Fibroblast of peridontal ligament (primary cell): ENCODE measurements around the gene MIS18BP1.
A peak's percentile ranks its signal among the peaks of the same experiment; 100 is the strongest.
"Not testable (repeated sequence)": the region's sequence is repeated elsewhere in the genome, so short reads cannot be mapped to it uniquely, and the experiment has no call there.

Experiments used
- DNase-seq: peaks from one replicate; pipeline ENCODE4 v3.0.0-alpha.2; 2010; ENCODE audit errors: extremely low read depth

Gene MIS18BP1

GRCh38 chr14:45246151-45246550, 6.9 kb downstream of the MIS18BP1 start:
- peak; percentile 31 for DNase-seq

- DNase-seq: no peak
Observed at GRCh38 chr14:45242706-45243105, 10.3 kb downstream of the MIS18BP1 start.

GRCh38 chr14:45238988-45239387, 14.0 kb downstream of the MIS18BP1 start:
- DNase-seq: no peak

DNA sequence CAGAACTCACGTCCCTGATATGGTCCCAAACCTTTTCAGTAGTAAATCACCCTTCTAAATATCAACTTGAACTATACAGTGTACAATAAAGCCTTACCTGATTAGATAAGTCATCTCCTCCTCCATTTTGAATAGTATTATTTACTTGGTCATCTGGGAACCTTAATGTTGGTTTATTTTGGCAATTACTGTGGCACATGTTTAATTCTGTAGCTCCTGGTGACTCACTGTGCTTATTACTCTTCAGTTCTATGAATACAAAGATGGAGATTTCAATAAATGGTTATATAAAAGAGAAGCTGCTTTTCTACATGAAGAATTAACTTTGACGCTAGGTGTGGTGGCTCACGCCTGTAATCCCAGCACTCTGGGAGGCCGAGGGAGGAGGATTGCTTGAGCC, 25.4 kb downstream of the MIS18BP1 start:
- peak; percentile 4 for DNase-seq

- DNase-seq: no peak
Observed at GRCh38 chr14:45222485-45223262, 30.3 kb downstream of the MIS18BP1 start.

GRCh38 chr14:45214341-45214740, 38.7 kb downstream of the MIS18BP1 start:
- not testable (repeated sequence) for DNase-seq

DNA sequence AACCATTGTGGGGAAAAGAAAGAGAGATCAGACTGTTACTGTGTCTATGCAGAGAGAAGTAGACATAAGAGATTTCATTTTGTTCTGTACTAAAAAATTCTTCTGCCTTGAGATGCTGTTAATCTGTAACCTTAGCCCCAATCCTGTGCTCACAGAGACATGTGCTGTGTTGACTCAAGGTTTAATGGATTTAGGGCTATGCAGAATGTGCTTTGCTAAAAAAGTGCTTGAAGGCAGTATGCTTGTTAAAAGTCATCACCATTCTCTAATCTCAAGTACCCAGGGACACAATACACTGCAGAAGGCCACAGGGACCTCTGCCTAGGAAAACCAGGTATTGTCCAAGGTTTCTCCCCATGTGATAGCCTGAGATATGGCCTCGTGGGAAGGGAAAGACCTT, 39.3 kb downstream of the MIS18BP1 start:
- not testable (repeated sequence) for DNase-seq

DNA sequence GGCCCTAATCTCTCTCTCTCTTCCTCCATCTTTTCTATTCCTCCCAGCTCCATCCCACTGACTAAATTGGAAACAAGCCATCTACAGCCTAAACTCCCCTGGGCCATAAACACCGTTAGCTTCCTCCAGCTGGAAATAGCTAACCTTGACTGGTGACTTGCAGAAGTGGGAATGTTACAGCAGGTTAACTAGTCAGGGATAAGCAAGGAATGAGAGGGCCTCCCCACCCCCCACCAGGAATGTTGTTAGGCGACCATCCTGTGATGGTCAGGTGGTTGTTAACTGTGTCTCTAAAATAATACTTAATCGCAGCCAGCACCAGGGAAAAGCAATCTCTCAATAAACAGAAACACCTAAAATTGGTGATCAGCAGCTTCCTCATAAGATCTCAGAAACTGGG, 40.8 kb downstream of the MIS18BP1 start:
- DNase-seq: no peak

DNA sequence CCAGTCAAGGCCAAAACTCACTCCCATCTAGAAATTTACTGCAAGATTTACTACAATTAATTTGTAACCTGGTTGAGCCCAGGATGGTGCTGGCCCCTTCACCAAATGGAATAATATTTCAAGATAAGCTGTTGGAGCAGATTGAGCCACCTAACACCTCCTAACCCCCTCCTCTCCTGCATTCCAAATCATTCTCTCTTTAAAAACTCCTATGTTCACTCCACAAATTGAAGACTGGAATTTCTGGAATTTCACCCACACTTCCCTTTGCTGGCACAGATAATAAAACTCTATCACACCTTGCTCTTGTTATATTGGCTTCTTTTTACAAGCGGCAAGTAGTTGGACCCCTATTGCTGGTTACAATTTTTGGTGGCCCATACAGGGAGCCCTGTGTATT, 41.7 kb downstream of the MIS18BP1 start:
- DNase-seq: no peak

DNA sequence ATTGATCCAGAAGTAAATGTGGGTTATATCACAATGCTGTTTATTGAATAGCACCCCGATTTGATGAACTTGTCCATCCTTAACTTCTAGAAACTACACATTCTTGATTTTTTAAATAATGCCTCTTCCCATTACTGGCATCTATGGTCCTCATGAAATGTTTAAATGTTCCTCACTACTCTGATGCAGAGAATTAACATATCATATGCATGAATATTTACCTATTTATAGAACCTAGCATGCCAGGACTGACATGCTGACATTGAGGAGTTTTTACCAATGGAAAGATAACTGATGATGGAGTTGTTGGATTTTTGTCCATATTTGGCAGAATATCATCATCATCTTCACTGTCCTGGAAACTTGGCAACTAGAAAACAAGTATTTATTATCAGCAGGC, 42.8 kb downstream of the MIS18BP1 start:
- no peak for DNase-seq

DNA sequence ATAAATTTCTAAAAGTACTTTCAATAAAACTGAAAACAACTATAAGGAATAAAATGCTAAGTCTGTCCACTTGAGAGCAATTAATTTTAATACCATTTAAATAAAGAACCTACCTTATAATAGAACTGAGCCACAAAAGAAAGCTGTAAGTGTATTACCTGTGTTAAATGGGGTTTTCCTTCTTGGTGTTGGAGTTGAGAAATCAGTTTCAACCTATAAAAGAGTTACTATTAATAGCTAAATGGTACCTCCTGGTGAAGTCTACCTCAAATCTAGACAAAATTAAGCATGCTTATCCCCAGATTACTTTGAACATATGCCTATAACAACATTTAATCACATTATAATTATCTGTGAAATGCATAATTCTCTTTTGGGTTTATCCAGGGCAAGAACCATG, 48.8 kb downstream of the MIS18BP1 start:
- no peak for DNase-seq

DNA sequence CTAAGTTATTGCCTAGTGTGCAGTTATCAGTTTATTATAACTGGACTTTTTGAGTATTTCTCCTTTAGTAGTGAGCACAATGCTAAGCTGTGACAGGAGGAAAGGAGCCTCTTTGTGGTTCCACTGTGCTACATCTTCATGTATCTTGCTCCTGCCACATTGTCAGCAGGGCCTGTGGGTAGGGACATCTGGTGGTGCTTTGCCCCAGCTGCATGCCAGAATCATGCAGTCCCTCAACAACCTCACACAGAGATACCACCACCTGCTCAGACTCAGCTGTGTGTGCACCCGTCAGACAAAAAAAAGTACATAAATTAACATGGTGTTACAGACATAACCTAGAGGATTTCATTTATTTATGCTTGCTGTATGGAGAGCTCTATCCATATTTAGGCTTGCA, 51.1 kb downstream of the MIS18BP1 start:
- peak; percentile 11 for DNase-seq

DNA sequence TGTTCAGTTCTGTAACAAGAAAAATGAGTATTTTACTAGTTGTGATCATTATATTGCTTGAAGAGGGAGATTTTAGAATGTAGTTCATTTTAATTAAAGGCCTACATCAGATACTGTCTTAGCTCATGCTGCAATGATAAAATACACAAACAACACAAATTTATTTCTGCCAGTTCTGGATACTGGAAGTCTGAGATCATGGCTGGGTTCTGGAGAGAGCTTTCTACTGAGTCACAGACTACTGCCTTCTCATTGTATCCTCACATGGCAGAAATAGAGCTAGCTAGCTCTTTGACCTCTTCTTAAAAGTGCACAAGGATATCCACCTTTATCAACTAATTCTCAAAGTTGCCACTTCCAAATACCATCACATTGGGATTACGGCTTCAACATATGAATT, 53.8 kb downstream of the MIS18BP1 start:
- DNase-seq: peak; percentile 77

DNA sequence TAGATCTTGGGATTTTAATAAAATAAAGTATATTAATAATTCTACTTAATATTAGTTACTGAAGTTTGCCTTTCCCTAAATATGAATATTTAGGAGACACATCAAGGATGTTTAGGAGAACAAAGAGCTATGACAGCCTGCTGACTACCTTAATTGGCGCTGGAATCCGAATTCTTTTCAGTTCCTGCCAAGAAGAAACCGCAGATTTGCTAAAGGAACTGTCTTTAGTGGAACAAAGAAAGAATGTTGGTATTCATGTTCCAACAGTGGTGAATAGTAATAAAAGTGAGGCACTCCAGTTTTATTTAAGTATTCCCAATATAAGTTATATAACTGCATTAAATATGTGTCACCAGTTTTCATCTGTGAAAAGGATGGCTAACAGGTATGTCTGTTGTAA, 54.5 kb downstream of the MIS18BP1 start:
- no peak for DNase-seq

DNA sequence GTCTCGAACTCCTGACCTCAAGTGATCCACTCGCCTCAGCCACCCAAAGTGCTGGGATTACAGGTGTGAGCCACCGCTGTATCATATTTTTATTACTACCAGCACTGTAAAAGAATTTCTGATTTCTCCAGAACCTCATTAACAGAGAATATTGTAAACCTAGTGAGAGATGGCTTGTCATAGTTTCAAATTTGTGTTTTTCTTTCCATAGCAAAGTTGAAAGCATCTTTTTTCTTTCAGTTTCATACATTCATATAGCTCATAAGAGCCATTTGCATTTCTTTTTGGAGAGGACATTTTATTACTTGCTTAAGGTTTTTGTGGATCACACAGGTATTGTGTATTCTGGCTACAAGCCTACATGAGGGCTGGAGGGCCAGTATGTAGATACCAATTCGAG, 58.0 kb downstream of the MIS18BP1 start:
- no peak for DNase-seq

- DNase-seq: peak; percentile 56
Observed at GRCh38 chr14:45185100-45185814, 67.7 kb downstream of the MIS18BP1 start.

- DNase-seq: no peak
Observed at GRCh38 chr14:45181806-45182205, 71.2 kb downstream of the MIS18BP1 start.

- no peak for DNase-seq
Observed at GRCh38 chr14:45181329-45181728, 71.7 kb downstream of the MIS18BP1 start.

DNA sequence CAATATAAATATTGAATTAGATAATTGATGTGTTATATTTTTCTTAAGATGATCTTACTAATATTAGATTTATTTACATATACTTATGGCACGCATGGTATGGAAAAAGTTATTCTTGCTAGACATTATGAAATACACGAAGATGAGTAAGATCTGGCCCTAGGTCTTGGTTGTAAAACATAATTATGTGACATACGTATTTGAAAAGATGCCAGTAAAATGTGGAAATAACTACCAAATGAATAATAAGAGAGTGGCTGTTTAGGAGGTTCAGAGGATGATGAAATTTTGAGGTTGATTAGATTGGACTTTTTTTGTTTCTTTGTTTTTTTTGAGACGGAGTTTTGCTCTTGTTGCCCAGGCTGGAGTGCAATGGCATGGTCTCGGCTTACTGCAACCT, 75.9 kb downstream of the MIS18BP1 start:
- DNase-seq: peak; percentile 87

GRCh38 chr14:45169906-45170305, 83.1 kb downstream of the MIS18BP1 start:
- no peak for DNase-seq

- peak; percentile 19 for DNase-seq
Observed at GRCh38 chr14:45156067-45156466, 96.9 kb downstream of the MIS18BP1 start.
